SK-N-SH (cell line): ENCODE measurements around the gene PSMA6.

Source experiments
- CTCF ChIP-seq: fragments of 200-600 bp; sonication (generic); IDR thresholded peaks from 2 replicates; pipeline ENCODE4 v1.6.1; 2017; ENCODE audit warnings: antibody characterized with exemption, mild to moderate bottlenecking, moderate library complexity
- FOXM1 ChIP-seq: IDR thresholded peaks from 2 replicates; pipeline ENCODE4 v1.4.0; 2012; ENCODE audit warnings: low read depth, mild to moderate bottlenecking
- JUND ChIP-seq: IDR thresholded peaks from 2 replicates; pipeline ENCODE4 v1.4.0; 2012
- MXI1 ChIP-seq: IDR thresholded peaks from 2 replicates; pipeline ENCODE4 v1.6.1; 2012; ENCODE audit warnings: mild to moderate bottlenecking, low read depth, low read length, improper control_type of control experiment
- NFIC ChIP-seq: IDR thresholded peaks from 2 replicates; pipeline ENCODE4 v1.4.0; 2012; ENCODE audit warnings: borderline replicate concordance
- RCOR1 ChIP-seq: fragments of 150-350 bp; IDR thresholded peaks from 2 replicates; pipeline ENCODE4 v1.6.1; 2017; ENCODE audit warnings: antibody characterized with exemption, low read length
- TAF1 ChIP-seq: IDR thresholded peaks from 2 replicates; pipeline ENCODE4 v1.6.1; 2012; ENCODE audit warnings: low read depth, mild to moderate bottlenecking, low read length, moderate library complexity, borderline replicate concordance
- TCF12 ChIP-seq: IDR thresholded peaks from 2 replicates; pipeline ENCODE4 v1.4.0; 2012
- YY1 ChIP-seq: IDR thresholded peaks from 2 replicates; pipeline ENCODE4 v1.4.0; 2012; ENCODE audit warnings: low read depth, mild to moderate bottlenecking
- TF ChIP-seq, protein P1 (sequence below): IDR thresholded peaks from 2 replicates; pipeline ENCODE4 v1.4.0; 2012; ENCODE audit warnings: low read depth
- TF ChIP-seq, protein P2 (sequence below): IDR thresholded peaks from 2 replicates; pipeline ENCODE4 v1.6.1; 2012; ENCODE audit warnings: mild to moderate bottlenecking, low read depth, low read length, moderate library complexity

DNA sequence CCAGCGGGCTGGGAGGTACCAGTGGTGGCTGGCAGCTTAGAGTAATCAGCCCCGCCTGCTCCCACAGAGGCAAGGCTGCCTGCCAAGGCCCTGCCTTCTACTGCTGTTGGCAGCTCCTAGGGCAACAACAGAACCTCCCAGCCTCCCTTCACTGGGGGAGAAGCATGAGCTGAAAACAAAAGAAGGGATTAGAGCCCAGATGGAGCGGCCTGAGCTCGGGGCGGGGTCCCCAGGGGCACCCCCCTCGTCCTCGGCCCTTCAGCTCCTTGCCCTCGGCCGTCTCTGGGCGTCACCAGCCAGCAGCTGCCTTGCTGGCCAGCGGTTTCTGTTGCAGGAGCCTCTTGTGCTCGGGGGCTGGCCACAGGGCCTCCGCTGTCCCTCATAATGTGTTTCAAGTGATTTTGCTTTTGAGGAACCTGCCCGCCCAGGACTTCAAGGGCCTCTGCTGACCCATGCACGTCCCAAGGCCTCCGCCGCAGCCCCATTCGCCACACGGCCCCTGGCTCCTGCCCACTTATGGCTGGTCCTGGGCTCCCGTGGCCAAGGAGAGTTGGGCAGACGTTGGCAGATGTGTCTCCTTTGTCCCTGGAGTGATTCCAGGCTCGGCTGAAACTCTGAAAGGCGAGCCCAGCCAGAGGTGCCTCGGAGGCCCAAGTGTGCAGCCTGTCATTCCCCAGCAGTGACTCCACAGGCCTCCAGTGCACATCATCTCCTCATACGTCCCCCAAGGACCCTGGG, 49.7 kb downstream of the PSMA6 start:
- no peak for TF ChIP-seq TAF1
- TF ChIP-seq, protein P1, sequence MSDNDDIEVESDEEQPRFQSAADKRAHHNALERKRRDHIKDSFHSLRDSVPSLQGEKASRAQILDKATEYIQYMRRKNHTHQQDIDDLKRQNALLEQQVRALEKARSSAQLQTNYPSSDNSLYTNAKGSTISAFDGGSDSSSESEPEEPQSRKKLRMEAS, result 0 out of 2 replicates have a peak, but pooled peaks have one; percentile 11
- no peak for TF ChIP-seq JUND
- TF ChIP-seq CTCF, result no peak
- TF ChIP-seq TCF12, result peak; percentile 14; the same call in 1 of the 2 replicates
- TF ChIP-seq NFIC, result peak; percentile 70
- TF ChIP-seq FOXM1, result no peak
- TF ChIP-seq, protein P2, sequence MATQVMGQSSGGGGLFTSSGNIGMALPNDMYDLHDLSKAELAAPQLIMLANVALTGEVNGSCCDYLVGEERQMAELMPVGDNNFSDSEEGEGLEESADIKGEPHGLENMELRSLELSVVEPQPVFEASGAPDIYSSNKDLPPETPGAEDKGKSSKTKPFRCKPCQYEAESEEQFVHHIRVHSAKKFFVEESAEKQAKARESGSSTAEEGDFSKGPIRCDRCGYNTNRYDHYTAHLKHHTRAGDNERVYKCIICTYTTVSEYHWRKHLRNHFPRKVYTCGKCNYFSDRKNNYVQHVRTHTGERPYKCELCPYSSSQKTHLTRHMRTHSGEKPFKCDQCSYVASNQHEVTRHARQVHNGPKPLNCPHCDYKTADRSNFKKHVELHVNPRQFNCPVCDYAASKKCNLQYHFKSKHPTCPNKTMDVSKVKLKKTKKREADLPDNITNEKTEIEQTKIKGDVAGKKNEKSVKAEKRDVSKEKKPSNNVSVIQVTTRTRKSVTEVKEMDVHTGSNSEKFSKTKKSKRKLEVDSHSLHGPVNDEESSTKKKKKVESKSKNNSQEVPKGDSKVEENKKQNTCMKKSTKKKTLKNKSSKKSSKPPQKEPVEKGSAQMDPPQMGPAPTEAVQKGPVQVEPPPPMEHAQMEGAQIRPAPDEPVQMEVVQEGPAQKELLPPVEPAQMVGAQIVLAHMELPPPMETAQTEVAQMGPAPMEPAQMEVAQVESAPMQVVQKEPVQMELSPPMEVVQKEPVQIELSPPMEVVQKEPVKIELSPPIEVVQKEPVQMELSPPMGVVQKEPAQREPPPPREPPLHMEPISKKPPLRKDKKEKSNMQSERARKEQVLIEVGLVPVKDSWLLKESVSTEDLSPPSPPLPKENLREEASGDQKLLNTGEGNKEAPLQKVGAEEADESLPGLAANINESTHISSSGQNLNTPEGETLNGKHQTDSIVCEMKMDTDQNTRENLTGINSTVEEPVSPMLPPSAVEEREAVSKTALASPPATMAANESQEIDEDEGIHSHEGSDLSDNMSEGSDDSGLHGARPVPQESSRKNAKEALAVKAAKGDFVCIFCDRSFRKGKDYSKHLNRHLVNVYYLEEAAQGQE, result no peak
- TF ChIP-seq RCOR1, result no peak
- no peak for TF ChIP-seq YY1
- TF ChIP-seq MXI1, result 0 out of 2 replicates have a peak, but pooled peaks have one; percentile 8
